Coronary artery (tissue), 2 donors: ENCODE results near the gene CDYL.
"Not testable (repeated sequence)": the region's sequence is repeated elsewhere in the genome, so short reads cannot be mapped to it uniquely, and the experiment has no call there.

Experiments
- DNase-seq: peaks from one replicate; pipeline ENCODE4 v3.0.0-alpha.2; 2017; ENCODE audit warnings: low spot score
- H3K27ac ChIP-seq, 2 donors: fragments of 200-600 bp; sonication (generic); one replicate each; pipeline ENCODE4 v1.5.1; 2016 to 2019
- H3K4me3 ChIP-seq: fragments of 200-600 bp; sonication (generic); 2 replicates; pipeline ENCODE4 v1.5.1; 2016; ENCODE audit warnings: mild to moderate bottlenecking, moderate library complexity
- TF ChIP-seq, protein P1 (sequence below): fragments of 200-600 bp; sonication (generic); IDR thresholded peaks from one replicate; pipeline ENCODE4 v1.5.1; 2019; ENCODE audit warnings: antibody characterized with exemption

The CDYL gene

DNA sequence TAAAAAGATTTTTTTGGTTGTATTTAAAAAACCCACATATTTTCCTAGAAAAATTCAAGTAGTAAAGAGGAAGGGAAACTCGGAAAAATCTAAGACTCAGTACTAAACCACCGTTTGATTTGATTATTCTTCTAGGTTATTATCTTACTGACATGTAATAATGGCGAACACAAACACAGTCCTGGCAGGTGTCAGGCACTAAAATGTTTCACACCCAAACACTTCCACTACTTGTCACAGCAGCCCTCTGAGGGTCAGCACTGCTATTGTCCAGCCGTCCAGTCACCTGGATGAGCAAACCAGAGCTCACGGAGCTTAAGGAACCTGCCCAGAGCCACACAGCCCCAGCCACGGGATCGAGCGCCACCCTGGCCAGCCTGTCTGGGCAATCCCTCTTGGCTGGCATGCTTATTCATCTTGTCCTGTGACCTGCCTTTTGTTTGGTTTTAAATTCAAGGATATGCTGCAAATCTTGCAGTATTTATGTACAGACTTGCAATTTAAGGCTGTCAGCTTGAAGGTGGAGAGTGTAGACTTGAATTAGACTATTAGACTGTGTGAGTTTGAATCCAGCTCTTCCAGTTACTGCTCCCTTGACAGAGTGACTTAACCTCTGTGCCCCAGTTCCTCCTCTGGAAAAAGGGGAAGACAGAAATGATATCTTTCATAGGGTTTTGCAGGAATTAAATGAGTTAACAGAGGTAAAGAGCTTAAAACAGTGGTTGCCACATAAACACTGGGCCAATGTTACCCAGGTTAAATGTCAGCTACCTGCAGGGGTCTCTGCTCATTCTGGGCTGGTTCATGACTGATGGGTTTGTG, 82.2 kb downstream of the CDYL start:
- DNase-seq, result no peak
- TF ChIP-seq, protein P1, sequence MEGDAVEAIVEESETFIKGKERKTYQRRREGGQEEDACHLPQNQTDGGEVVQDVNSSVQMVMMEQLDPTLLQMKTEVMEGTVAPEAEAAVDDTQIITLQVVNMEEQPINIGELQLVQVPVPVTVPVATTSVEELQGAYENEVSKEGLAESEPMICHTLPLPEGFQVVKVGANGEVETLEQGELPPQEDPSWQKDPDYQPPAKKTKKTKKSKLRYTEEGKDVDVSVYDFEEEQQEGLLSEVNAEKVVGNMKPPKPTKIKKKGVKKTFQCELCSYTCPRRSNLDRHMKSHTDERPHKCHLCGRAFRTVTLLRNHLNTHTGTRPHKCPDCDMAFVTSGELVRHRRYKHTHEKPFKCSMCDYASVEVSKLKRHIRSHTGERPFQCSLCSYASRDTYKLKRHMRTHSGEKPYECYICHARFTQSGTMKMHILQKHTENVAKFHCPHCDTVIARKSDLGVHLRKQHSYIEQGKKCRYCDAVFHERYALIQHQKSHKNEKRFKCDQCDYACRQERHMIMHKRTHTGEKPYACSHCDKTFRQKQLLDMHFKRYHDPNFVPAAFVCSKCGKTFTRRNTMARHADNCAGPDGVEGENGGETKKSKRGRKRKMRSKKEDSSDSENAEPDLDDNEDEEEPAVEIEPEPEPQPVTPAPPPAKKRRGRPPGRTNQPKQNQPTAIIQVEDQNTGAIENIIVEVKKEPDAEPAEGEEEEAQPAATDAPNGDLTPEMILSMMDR, result no peak
- Histone ChIP-seq H3K27ac (no peak overlapping the region), H3K4me3 (no peak overlapping the region)

GRCh38 chr6:4860387-4860786, 84.2 kb downstream of the CDYL start:
- TF ChIP-seq, protein P1, result no peak
- H3K4me3 ChIP-seq, result no peak overlapping the region
- H3K27ac ChIP-seq, result no peak overlapping the region
- DNase-seq, result no peak

DNA sequence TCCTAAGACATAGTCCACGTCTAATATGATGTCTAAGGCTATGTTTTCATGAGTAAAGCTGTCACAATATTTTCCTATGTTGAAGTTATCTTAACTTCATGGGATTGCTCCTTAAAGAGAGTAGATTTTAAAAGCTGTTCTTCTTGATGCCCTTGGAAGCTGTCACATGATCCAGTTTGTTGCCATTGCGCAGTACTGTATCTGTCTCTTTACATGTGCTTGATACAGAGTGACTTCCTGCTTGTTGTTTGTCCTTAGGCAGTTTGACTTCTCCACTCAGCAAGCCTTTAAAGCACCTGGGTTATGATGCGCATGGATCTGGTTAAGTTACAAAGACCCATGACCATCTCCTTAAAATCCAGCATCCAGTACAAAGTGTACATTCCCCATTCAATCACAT, 85.4 kb downstream of the CDYL start:
- no peak overlapping the region for H3K4me3 ChIP-seq
- TF ChIP-seq, protein P1, result no peak
- H3K27ac ChIP-seq, result no peak overlapping the region
- no peak for DNase-seq

DNA sequence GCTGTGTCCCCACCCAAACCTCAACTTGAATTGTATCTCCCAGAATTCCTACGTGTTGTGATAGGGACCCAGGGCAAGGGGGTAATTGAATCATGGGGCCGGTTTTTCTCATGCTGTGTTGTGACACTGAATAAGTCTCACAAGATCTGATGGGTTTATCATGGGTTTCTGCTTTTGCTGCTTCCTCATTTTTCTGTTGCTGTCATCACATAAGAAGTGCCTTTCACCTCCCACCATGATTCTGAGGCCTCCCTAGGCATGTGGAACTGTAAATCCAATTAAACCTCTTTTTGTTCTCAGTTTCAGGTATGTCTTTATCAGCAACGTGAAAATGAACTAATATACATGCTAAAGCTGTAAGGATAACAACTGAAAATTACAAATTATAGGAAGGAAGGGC, 88.3 kb downstream of the CDYL start:
- TF ChIP-seq, protein P1, result no peak
- Histone ChIP-seq H3K4me3 (no peak overlapping the region), H3K27ac (no peak overlapping the region)
- DNase-seq, result no peak

DNA sequence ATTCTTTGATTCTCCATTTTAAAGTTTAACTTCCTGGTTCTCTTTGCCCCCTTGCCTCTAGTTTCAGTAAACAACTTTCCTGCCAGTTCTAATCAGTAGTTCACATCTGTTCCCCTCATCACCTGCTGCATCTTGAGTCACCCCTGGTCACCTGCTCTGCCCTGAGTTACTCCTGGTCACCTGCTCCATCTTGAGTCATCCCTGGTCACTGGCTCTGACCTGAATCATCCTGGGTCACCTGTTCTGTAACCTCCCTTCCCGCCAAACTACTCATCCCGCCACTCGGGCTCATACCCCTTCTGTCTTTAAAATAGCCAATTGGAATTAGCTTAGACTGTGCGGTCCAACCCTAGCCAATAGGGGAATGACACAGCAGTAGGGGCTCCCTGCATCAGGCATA, 88.8 kb downstream of the CDYL start:
- not testable (repeated sequence) for DNase-seq, H3K27ac ChIP-seq, H3K4me3 ChIP-seq

DNA sequence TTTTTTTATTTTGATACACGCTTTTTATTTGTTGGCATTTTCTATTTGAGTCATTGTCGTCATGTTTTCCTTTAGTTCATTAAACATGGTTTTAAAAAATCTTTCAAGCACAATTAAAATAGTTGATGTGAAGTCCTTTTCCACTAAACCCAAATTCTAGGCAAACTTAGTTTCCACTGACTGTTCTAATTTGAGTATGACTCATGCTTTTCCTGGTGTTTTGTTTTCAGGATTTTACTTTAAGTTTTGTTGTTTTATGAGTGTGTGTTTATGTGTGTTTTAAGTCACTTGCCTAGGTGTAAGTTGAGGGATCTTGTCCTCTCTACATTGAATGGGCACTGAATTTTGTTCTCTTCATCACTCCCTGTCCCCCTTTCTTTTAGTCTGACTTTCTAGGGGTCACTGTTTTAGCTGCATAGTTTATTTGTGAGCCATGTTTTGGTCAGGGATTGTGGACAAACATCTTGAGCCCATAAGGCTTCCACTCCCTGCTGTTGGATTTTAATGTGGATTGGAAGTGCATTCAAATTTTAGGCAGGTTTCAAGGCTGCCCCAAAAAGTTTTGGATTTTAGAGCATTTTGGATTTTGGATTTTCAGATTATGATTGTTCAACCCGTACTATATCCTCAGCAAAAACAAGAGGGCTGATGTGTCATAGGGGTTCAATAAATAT, 94.8 kb downstream of the CDYL start:
- Histone ChIP-seq H3K27ac (no peak overlapping the region), H3K4me3 (no peak overlapping the region)
- TF ChIP-seq, protein P1, result no peak

GRCh38 chr6:4871825-4872224, 95.6 kb downstream of the CDYL start:
- DNase-seq, result no peak
- Histone ChIP-seq H3K4me3 (no peak overlapping the region), H3K27ac (no peak overlapping the region)
- TF ChIP-seq, protein P1, result no peak

More for the DNA sequence above, 94.8 kb downstream of the CDYL start:
- no peak for DNase-seq
